ENCODE measurements around the gene SORCS2. TPM values are rescaled to one million over a fixed set of nuclear protein-coding genes. Genes with fewer than 3 reads are reported as not detected.

SORCS2 gene
- total and polyA plus RNA-seq, 2 of the 13 experiments (the other 11 are each of a cell fraction or from before 2014, with no cell fraction given): 0.82 to 1.0 TPM

- no TSS peak for BruUV-seq (replicated peaks)
- Histone ChIP-seq H3K9me3 (ENCODE audit: low read length) (no peaks in the 10 kb centered on the region), H3K27ac (ENCODE audit: extremely low read length, insufficient read depth, low read length) (peak overlapping the region; percentile 39), H3K79me2 (ENCODE audit: insufficient read depth, low read length) (peaks cover 2% of the 10 kb centered on the region), H3K4me3 (replicated peaks in 1 of 3; ENCODE audit: insufficient read depth in 1 of 3, low read depth in 2 of 3, low read length in 3 of 3) (peak overlapping the region; percentile 3 to 75 (median 52); a peak in 5 of 6 replicates), H3K27me3 (ENCODE audit: control insufficient read depth in 1 of 2, insufficient read depth in 2 of 2, low read length in 2 of 2) (peaks cover 0 to 2% of the 10 kb centered on the region in 2 experiments; a peak in 2 of 5 replicates), H2AFZ (ENCODE audit: low read length) (no peak overlapping the region), H3K4me1 (ENCODE audit: insufficient read depth, low read length) (peaks cover 45% of the 10 kb centered on the region), H3K4me2 (ENCODE audit: low read depth, low read length) (peak overlapping the region; percentile 84), H3K36me3 (replicated peaks in 1 of 2; ENCODE audit: control insufficient read depth in 1 of 2, insufficient read depth in 2 of 2, low read length in 2 of 2) (no peaks in the 10 kb centered on the region), H4K20me1 (ENCODE audit: insufficient read depth, low read length) (no peaks in the 10 kb centered on the region), H3K9ac (ENCODE audit: insufficient read depth, low read depth, low read length) (peak overlapping the region; percentile 65; the same call in 1 of the 2 replicates)
- ATAC-seq (peak; percentile 83), DNase-seq (ENCODE audit: low spot score) (peak; percentile 53), FAIRE-seq (no peak)
- CTCF ChIA-PET (ENCODE audit: low intra/inter-chr PET ratio, low total read pairs): no interaction called here
- intact Hi-C loops (cut with micrococcal nuclease; ENCODE audit: unreplicated experiment) (loop anchor here (10.0 kb wide), 1 partner anchor 104 kb away; no protein-coding TSS in a partner anchor), in situ Hi-C loops (cut with HindIII; ENCODE audit: extremely low pct_ligation_motif_present, low pct_unique_long_range_greater_than_20kb) (no loop called here)
- WGBS (ENCODE audit: low lambda C conversion rate): 4% methylated on average over 5 of the region's 17 CpGs
- POLR2A ChIA-PET: interaction anchor here (0.6 to 2.8 kb wide), 8 partner anchors 8 to 427 kb away, joined by 3 to 21 read pairs (median 4); no protein-coding TSS in a partner anchor
- TF ChIP-seq ZFP91 (CRISPR knock-in tag; IDR thresholded peaks at IDR 0.05; ENCODE audit: borderline replicate concordance) (0 out of 2 replicates have a peak, but pooled peaks have one; percentile 38), ZNF768 (CRISPR knock-in tag; IDR thresholded peaks at IDR 0.05) (peak; percentile 81), ZNF326 (CRISPR knock-in tag; IDR thresholded peaks at IDR 0.05; ENCODE audit: borderline replicate concordance) (no peak), ZNF687 (CRISPR knock-in tag; IDR thresholded peaks at IDR 0.05) (peak; percentile 41), ZNF775 (CRISPR knock-in tag; IDR thresholded peaks at IDR 0.05; ENCODE audit: borderline replicate concordance) (no peak), KDM5B (CRISPR knock-in tag; IDR thresholded peaks at IDR 0.05; ENCODE audit: borderline replicate concordance) (peak; percentile 56; the same call in 1 of the 2 replicates), HNF4G (IDR thresholded peaks at IDR 0.05; ENCODE audit: borderline replicate concordance, low read depth, low read length) (peak; percentile 51; the same call in 1 of the 2 replicates), HNF4G (CRISPR knock-in tag; IDR thresholded peaks at IDR 0.05; ENCODE audit: borderline replicate concordance, low read depth) (no peak), ZNF230 (CRISPR knock-in tag; IDR thresholded peaks at IDR 0.05) (0 out of 2 replicates have a peak, but pooled peaks have one; percentile 37), ZNF557 (CRISPR knock-in tag; IDR thresholded peaks at IDR 0.05) (no peak), MAX (IDR thresholded peaks at IDR 0.05) (0 out of 2 replicates have a peak, but pooled peaks have one; percentile 15), ZNF740 (CRISPR knock-in tag; IDR thresholded peaks at IDR 0.05) (no peak)
Observed at GRCh38 chr4:7530932-7531639, 338.7 kb downstream of the SORCS2 start.
